HepG2 (cell line): ENCODE measurements around the gene CCN6. TPM values are rescaled to one million over a fixed set of nuclear protein-coding genes. Genes with fewer than 3 reads are reported as not detected.

ENCODE experiments used
- ARID5B ChIP-seq: IDR thresholded peaks from 2 replicates; pipeline ENCODE4 v1.4.0; 2020; ENCODE audit warnings: mild to moderate bottlenecking, missing genetic modification reagents
- BATF2 ChIP-seq: sonication (generic); formaldehyde crosslinking; IDR thresholded peaks from 2 replicates; pipeline ENCODE4 v1.8.0; 2022; ENCODE audit warnings: mild to moderate bottlenecking, missing genetic modification reagents, moderate library complexity
- CHD2 ChIP-seq: IDR thresholded peaks from 2 replicates; pipeline ENCODE4 v1.6.1; 2011; ENCODE audit warnings: low read depth, low read length, improper control_type of control experiment
- DR1 ChIP-seq: sonication (generic); formaldehyde crosslinking; IDR thresholded peaks from 2 replicates; pipeline ENCODE4 v1.8.0; 2021; ENCODE audit warnings: mild to moderate bottlenecking, missing genetic modification reagents, inconsistent platforms
- EP300 ChIP-seq, 3 experiments: sonication (generic) in 1 of 3; formaldehyde crosslinking in 1 of 3; IDR thresholded peaks; 2 replicates each; pipeline versions ENCODE4 v1.5.1 to v1.6.1; 2011 to 2020; ENCODE audit warnings: low read depth in 2 of 3, low read length in 2 of 3, borderline replicate concordance in 1 of 3, improper control_type of control experiment in 1 of 3, mild to moderate bottlenecking in 1 of 3, missing genetic modification reagents in 1 of 3, moderate library complexity in 1 of 3
- FOXP1 ChIP-seq, 2 experiments: fragments of 450-650 bp in 1 of 2; IDR thresholded peaks; 2 replicates each; pipeline ENCODE4 v1.6.1; 2017 to 2018; ENCODE audit warnings: antibody characterized with exemption in 1 of 2
- GATA4 ChIP-seq: sonication (generic); IDR thresholded peaks from 2 replicates; pipeline ENCODE4 v1.6.1; 2016; ENCODE audit warnings: antibody characterized with exemption, low read depth, borderline replicate concordance
- GATAD1 ChIP-seq: IDR thresholded peaks from 2 replicates; pipeline ENCODE4 v1.6.1; 2016; ENCODE audit warnings: missing genetic modification reagents, missing compliant biosample characterization
- HOMEZ ChIP-seq: IDR thresholded peaks from 2 replicates; pipeline ENCODE4 v1.6.1; 2016; ENCODE audit warnings: low read depth
- KLF16 ChIP-seq, 2 experiments: sonication (generic) in 1 of 2; formaldehyde crosslinking in 1 of 2; IDR thresholded peaks; 2 replicates each; pipeline versions ENCODE4 v1.6.1 to v1.8.0; 2016 to 2023; ENCODE audit warnings: missing genetic modification reagents in 2 of 2, missing compliant biosample characterization in 1 of 2
- MED1 ChIP-seq: sonication (generic); formaldehyde crosslinking; IDR thresholded peaks from 2 replicates; pipeline ENCODE4 v1.4.0; 2020; ENCODE audit warnings: missing genetic modification reagents
- PBX2 ChIP-seq: IDR thresholded peaks from 2 replicates; pipeline ENCODE4 v1.6.1; 2016; ENCODE audit warnings: control low read depth
- SIN3A ChIP-seq: IDR thresholded peaks from 2 replicates; pipeline ENCODE4 v1.6.1; 2011; ENCODE audit warnings: low read depth, mild to moderate bottlenecking, control low read depth, low read length, borderline replicate concordance
- SMAD9 ChIP-seq: sonication (generic); formaldehyde crosslinking; IDR thresholded peaks from 2 replicates; pipeline ENCODE4 v1.5.1; 2020; ENCODE audit warnings: mild to moderate bottlenecking, missing genetic modification reagents
- TBP ChIP-seq: sonication (generic); formaldehyde crosslinking; IDR thresholded peaks from 2 replicates; pipeline ENCODE4 v1.5.0; 2020; ENCODE audit warnings: missing genetic modification reagents
- TBX3 ChIP-seq: fragments of 450-650 bp; IDR thresholded peaks from 2 replicates; pipeline ENCODE4 v1.6.1; 2017; ENCODE audit warnings: antibody characterized with exemption, mild to moderate bottlenecking, inconsistent platforms, borderline replicate concordance
- ZMYM4 ChIP-seq: sonication (generic); formaldehyde crosslinking; IDR thresholded peaks from 2 replicates; pipeline ENCODE4 v1.8.1; 2023; ENCODE audit warnings: mild to moderate bottlenecking, missing genetic modification reagents
- ZNF232 ChIP-seq: sonication (generic); formaldehyde crosslinking; IDR thresholded peaks from 2 replicates; pipeline ENCODE4 v1.4.0; 2020; ENCODE audit warnings: missing genetic modification reagents, borderline replicate concordance
- ZNF430 ChIP-seq: sonication (generic); formaldehyde crosslinking; IDR thresholded peaks from 2 replicates; pipeline ENCODE4 v1.9.0; 2021; ENCODE audit warnings: mild to moderate bottlenecking, missing genetic modification reagents
- ZNF564 ChIP-seq: sonication (generic); formaldehyde crosslinking; IDR thresholded peaks from 2 replicates; pipeline ENCODE4 v1.8.1; 2023; ENCODE audit warnings: mild to moderate bottlenecking, missing genetic modification reagents
- ZNF761 ChIP-seq: sonication (generic); formaldehyde crosslinking; conservative IDR thresholded peaks from 2 replicates; pipeline ENCODE4 v1.4.0; 2020; ENCODE audit warnings: mild to moderate bottlenecking, missing genetic modification reagents
- ZSCAN9 ChIP-seq: IDR thresholded peaks from 2 replicates; pipeline ENCODE4 v1.6.1; 2016; ENCODE audit warnings: borderline replicate concordance
- polyA plus RNA-seq, 8 experiments: library from polyadenylated mRNA; depleted of rRNA in 3 of 8; stranded (reverse) in 7 of 8; unstranded in 1 of 8; fragments of >200 nt; fragmentation: Illumina TruSeq in 4 of 8; extraction: Trizol in 4 of 8; gene quantifications; 2 replicates each; pipeline versions ENCODE4 v1.2.1 to v1.2.3, GENCODE V29; 2011 to 2016; ENCODE audit warnings: low read depth in 4 of 8, missing spikeins in 1 of 8, mixed read lengths in 1 of 8; ENCODE audit not compliant: insufficient read depth in 1 of 8
- total RNA-seq, 5 experiments: library from RNA; depleted of rRNA; stranded (reverse); fragments of >200 nt; fragmentation: Illumina TruSeq; extraction: Trizol; gene quantifications; 2 replicates each; pipeline ENCODE4 v1.2.3, GENCODE V29; 2016; ENCODE audit warnings: low read depth in 1 of 5

CCN6 gene
- total and polyA plus RNA-seq, 2 of the 13 experiments (the other 11 are each of a cell fraction or from before 2014, with no cell fraction given), result not detected

GRCh38 chr6:112018619-112019416 is 35.1 kb upstream of the CCN6 start (continued):
- TF ChIP-seq SMAD9 (no peak), DR1 (CRISPR knock-in tag) (no peak), ARID5B (CRISPR knock-in tag) (peak; percentile 89), EP300 (IDR thresholded peaks at IDR 0.05; ENCODE audit: low read depth in 2 of 2, low read length in 2 of 2) (peak; percentile 54 to 87; a peak in 3 of 4 replicates), EP300 (CRISPR knock-in tag; IDR thresholded peaks at IDR 0.05; ENCODE audit: borderline replicate concordance) (no peak), PBX2 (CRISPR knock-in tag) (no peak), KLF16 (CRISPR knock-in tag; IDR thresholded peaks at IDR 0.05) (no peak), CHD2 (no peak), ZNF761 (CRISPR knock-in tag) (0 out of 2 replicates have a peak, but pooled peaks have one; percentile 44), HOMEZ (CRISPR knock-in tag) (0 out of 2 replicates have a peak, but pooled peaks have one; percentile 59), TBX3 (peak; percentile 71; the same call in 1 of the 2 replicates), ZNF430 (CRISPR knock-in tag) (no peak), ZSCAN9 (CRISPR knock-in tag) (peak; percentile 29; the same call in 1 of the 2 replicates), BATF2 (no peak), ZNF232 (CRISPR knock-in tag) (no peak), ZNF564 (CRISPR knock-in tag) (peak; percentile 56; the same call in 1 of the 2 replicates), ZMYM4 (CRISPR knock-in tag) (peak; percentile 69), GATAD1 (0 out of 2 replicates have a peak, but pooled peaks have one; percentile 30), GATA4 (no peak; the same call in 1 of the 2 replicates), FOXP1 (IDR thresholded peaks at IDR 0.05) (no peak), FOXP1 (CRISPR knock-in tag; IDR thresholded peaks at IDR 0.05) (peak; percentile 39), MED1 (CRISPR knock-in tag) (peak; percentile 46; the same call in 1 of the 2 replicates), SIN3A (peak; percentile 75; the same call in 1 of the 2 replicates), TBP (CRISPR knock-in tag) (no peak)
